GDM1 (cell line): ENCODE results near the gene SOX8.

ENCODE experiments used
- DNase-seq: peaks from one replicate; lab custom pipeline; 2025; lab: John Stamatoyannopoulos, UW

SOX8 gene

GRCh38 chr16:974001-974601 is 7.5 kb upstream of the SOX8 start:
- no peak for DNase-seq

GRCh38 chr16:974611-975261 is 6.8 kb upstream of the SOX8 start:
- no peak for DNase-seq

- DNase-seq: no peak
Measured at GRCh38 chr16:975291-975690, 6.3 kb upstream of the SOX8 start.

- no peak for DNase-seq
Measured at GRCh38 chr16:976389-976931, 5.1 kb upstream of the SOX8 start.

GRCh38 chr16:977081-977701 is 4.4 kb upstream of the SOX8 start:
- no peak for DNase-seq

- DNase-seq: no peak
Measured at GRCh38 chr16:977896-978295, 3.7 kb upstream of the SOX8 start.

- no peak for DNase-seq
Measured at GRCh38 chr16:978403-978802, 3.2 kb upstream of the SOX8 start.

- no peak for DNase-seq
Measured at GRCh38 chr16:979147-979546, 2.4 kb upstream of the SOX8 start.

- DNase-seq: no peak
Measured at GRCh38 chr16:979859-980594, 1.5 kb upstream of the SOX8 start.

GRCh38 chr16:980595-980854 is 1.0 kb upstream of the SOX8 start:
- DNase-seq: no peak

GRCh38 chr16:982145-983043 is 824 bp downstream of the SOX8 start:
- no peak for DNase-seq

GRCh38 chr16:983044-984030 is 1.8 kb downstream of the SOX8 start:
- DNase-seq: no peak

- DNase-seq: no peak
Measured at GRCh38 chr16:984121-984694, 2.6 kb downstream of the SOX8 start.

- DNase-seq: no peak
Measured at GRCh38 chr16:984736-985636, 3.4 kb downstream of the SOX8 start.

- no peak for DNase-seq
Measured at GRCh38 chr16:985646-986400, 4.3 kb downstream of the SOX8 start.

- no peak for DNase-seq
Measured at GRCh38 chr16:986411-986810, 4.8 kb downstream of the SOX8 start.

GRCh38 chr16:986925-987582 is 5.5 kb downstream of the SOX8 start:
- no peak for DNase-seq

- DNase-seq: no peak
Measured at GRCh38 chr16:987906-988305, 6.3 kb downstream of the SOX8 start.
